GM18526 (cell line): ENCODE results near the gene ASPA.

ENCODE experiments used
- POLR2A ChIP-seq: IDR thresholded peaks from 3 replicates; pipeline ENCODE4 v1.6.1; 2011; ENCODE audit not compliant: insufficient read length; ENCODE audit errors: extremely low read depth

ASPA gene

GRCh38 chr17:3528403-3528851, 52.6 kb downstream of the ASPA start:
- no peak for TF ChIP-seq POLR2A

DNA sequence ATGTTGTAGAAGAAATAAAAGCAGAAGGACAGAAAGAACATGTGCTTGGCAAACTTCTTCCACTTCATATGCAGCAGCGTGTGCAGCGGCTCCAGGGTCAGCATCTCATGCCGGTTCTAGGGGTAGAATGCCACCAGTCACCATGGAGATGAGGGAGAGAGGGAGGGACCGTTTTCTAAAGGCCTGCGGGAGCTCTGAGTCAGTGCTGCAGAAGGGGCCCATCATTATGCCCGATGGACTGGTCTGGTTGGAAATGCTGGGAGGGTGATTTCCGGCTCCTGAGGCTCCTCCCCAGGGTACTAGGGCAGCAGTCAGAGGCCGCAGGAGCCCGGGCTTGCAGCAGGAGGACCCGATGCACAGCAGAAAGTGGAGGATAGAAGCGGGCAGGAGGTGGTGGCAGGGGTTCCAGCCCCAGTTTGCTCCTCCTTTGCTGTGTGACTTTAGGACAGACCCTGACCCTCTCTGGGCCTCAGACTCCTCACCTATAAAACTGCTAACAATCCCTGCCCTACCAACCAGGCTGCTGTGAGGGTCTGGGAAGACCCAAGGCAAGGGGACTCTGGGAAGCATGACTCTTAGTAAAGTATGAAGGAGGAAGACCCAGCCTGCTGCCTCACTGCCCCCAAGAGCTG, 53.2 kb downstream of the ASPA start:
- no peak for TF ChIP-seq POLR2A

DNA sequence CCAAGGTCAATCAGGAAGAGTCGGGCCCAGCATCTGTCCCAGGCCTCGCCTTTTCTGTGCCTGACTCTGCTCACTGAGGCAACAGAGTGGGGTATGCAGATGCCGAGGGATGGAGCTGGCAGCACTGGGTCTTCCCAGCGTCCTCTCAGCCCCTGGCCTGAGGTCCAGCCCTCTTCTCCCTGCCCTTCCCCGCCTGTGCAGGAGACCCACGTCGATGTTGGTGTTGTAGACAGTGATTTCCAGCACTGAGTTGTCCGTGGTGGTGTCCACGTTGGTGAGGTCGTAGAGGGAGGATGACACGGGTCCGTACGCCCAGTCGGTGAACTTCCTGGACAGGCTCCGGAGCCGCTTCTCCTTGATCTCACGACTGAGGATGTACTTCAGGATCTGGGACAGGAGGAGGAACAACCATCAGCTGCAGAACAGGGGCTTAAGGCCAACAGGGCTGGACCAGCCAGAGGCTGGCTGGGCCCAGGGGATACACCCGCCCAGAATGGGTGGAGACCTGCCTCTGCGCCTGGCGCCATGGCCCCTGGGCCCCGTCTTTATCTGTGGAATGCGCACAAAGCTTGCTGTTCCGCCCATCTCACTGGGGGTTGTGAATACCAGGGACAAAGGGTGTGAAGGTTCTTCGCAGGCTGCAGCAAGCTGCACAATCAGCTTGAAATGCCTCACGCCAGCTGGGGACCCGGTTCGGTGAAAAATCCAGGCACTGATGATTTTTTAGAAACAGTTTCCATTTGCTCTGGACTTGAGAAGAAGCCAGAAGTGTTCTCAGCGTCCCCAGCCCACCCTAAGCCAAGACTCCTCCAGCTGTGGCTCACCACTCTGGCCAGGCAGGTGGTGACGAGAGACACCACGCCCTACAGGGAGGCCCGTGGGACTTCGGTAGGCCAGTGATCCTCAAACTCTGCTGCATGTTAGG, 54.3 kb downstream of the ASPA start:
- no peak for TF ChIP-seq POLR2A

DNA sequence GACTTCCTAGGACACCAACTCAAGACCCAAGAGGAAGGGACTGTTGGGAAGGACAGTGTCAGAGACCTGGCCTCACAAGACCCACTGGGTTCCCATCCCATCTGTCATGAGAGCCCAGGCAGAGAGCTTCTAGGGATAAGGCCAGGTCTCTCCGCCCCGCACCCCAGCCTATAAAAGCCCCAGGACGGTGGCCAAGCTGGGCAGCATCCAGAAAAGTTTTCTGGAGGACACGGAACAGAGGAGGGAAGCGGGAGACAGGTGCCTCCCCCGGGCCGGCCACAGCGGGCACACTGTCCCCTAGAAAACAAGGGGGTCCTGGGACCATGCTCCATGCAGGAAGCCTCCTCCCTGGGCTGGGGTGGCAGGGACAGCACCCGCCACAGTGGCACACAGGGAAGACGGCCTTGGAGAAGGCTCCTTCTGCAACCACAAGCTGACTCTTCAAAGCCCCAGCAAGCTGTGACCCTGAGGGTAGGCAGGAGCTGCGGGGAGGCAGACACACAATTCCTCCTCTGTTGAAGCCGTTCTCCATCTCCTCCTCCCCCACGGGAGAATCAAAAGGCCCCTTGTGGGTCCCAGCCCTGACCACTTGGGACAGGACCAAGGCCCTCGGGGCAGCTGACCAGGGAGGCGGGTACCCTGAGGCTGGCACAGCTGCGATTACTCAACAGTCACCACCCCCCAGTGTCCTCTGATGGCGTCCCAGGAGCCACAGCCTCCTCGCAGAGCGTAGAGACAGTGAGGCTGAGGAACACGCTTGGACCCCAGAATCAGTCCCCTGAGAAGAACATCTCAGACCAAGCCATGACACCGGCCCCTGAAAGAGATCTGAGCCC, 55.7 kb downstream of the ASPA start:
- TF ChIP-seq POLR2A: no peak

DNA sequence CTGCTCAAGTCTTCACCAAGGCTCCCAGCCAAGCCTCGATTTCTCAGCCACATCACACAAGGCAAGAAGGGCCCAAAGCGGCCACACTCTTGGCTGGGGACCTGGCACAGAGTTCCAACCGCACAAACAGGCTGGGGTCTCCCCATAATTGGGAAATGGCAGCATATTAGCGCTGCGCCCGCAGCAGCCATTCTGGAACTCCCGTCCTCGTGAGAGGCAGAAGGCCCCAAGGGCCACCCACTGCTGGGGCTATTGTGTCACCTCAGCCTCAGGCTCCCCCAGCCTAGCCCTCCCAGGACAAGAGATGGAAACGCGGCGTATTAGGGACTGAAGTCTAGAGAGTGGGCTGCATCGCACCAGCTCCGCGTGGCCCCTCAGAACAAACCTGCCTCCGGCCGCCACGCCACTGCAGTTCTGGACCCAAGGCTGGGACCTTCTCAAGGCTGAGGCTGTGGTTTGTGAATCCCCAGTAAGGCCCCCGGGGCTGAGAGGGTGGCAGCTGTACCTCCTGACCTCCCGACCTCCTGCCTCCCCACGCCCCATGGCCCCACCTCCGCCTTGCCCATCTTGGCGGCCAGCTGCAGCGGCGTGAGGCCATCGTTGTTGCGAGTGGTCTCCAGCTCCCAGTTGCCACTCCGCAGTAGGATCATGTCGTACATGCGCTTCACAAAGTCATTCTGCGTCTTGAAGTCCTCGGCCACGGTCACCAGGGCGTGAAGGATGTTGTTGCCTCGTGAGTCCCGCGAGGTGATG, 56.5 kb downstream of the ASPA start:
- no peak for TF ChIP-seq POLR2A

GRCh38 chr17:3532859-3533142, 57.0 kb downstream of the ASPA start:
- no peak for TF ChIP-seq POLR2A

GRCh38 chr17:3533752-3534151, 58.0 kb downstream of the ASPA start:
- no peak for TF ChIP-seq POLR2A

- no peak for TF ChIP-seq POLR2A
These were observed 59.1 kb downstream of the ASPA start for GRCh38 chr17:3534881-3535252.

GRCh38 chr17:3535253-3535995, 59.6 kb downstream of the ASPA start:
- no peak for TF ChIP-seq POLR2A

GRCh38 chr17:3536716-3537115, 60.9 kb downstream of the ASPA start:
- no peak for TF ChIP-seq POLR2A

DNA sequence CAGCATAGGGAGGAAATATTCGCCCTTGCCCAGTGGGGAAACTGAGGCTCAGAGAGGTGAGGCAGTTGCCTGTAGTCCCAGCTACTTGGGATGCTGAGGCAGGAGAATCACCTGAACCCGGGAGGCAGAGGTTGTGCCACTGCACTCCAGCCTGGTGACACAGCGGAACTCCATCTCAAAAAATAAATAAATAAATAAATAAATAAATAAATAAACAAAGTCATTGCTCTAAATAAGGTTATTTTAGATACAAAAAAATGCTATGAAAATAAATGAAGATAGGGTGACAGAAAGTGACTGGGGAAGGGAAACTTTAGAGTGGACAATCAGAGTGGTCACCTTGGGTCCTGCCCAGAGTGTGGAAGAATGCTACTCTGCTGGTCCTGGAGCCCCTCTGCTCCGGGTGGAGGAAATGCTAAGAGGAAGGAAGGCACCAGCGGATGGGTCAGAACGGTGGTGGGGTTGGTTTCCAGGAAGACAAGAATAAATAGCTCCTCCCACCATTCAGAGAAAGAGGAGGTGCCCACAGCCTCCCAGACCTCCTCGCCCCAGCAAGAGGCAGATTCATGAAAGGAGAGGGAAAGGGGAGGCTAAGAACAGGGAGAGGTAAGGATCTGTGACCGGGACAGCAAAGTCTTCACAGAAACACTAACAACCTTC, 64.2 kb downstream of the ASPA start:
- no peak for TF ChIP-seq POLR2A

GRCh38 chr17:3542410-3543088, 66.8 kb downstream of the ASPA start:
- TF ChIP-seq POLR2A: no peak

- TF ChIP-seq POLR2A: no peak
These were observed 67.7 kb downstream of the ASPA start for GRCh38 chr17:3543453-3543852.
